ENCODE results near the gene IWS1. TPM values are rescaled to one million over a fixed set of nuclear protein-coding genes. Genes with fewer than 3 reads are reported as not detected.

Gene IWS1
- total RNA-seq, 1 donor from 2014 or later: 39.8 TPM

DNA sequence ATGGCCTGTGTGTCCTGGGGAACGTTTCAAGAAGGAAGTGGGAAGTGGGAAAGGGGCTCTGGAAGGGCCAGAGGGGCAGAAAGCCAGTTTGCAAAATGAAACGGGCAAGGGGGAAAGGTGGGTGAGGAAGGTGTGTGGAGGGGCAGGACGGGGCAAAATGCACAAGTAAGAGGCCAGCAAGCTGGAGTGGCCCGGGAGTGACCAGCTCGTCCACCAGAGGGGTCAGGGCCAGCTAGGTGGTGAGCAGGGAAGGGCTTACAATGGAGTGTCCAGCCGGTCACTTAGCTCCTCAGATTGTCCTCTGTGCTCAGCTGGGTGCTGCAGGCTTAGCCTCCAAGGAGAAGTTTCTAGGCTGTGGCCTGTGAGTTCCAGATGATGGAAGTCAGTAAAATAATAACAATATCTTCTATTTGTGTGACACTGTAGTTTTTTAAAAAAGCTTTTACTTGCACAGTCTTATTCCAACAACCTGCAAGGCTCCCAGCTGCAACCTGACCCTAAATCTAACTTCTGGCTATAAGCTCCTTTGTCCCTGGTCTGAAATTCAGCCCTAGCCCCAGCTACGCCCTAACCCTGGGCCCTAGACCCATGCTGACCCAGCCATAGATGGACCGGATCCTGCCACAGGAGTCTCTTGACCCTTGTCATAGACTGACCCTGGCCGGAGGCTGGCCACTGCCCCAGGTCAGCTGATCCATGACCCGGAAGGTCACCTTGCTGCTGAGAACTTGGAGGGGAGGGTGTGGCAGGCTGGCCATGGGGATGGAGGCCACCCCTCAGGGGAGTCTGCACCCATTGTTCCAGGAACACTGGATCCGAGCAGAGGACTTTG is 38.4 kb upstream of the IWS1 start:
- H3K27me3 Mint-ChIP-seq (ENCODE audit: unreplicated experiment): peaks cover 4% of the 10 kb centered on the region
- TF ChIP-seq, protein P1, sequence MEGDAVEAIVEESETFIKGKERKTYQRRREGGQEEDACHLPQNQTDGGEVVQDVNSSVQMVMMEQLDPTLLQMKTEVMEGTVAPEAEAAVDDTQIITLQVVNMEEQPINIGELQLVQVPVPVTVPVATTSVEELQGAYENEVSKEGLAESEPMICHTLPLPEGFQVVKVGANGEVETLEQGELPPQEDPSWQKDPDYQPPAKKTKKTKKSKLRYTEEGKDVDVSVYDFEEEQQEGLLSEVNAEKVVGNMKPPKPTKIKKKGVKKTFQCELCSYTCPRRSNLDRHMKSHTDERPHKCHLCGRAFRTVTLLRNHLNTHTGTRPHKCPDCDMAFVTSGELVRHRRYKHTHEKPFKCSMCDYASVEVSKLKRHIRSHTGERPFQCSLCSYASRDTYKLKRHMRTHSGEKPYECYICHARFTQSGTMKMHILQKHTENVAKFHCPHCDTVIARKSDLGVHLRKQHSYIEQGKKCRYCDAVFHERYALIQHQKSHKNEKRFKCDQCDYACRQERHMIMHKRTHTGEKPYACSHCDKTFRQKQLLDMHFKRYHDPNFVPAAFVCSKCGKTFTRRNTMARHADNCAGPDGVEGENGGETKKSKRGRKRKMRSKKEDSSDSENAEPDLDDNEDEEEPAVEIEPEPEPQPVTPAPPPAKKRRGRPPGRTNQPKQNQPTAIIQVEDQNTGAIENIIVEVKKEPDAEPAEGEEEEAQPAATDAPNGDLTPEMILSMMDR (IDR thresholded peaks at IDR 0.05): no peak
- H3K36me3 Mint-ChIP-seq (ENCODE audit: unreplicated experiment): peaks cover 2% of the 10 kb centered on the region
- DNase-seq (ENCODE audit: extremely low spot score, unreplicated experiment): peak; percentile 81
- no peak overlapping the region for H3K4me3 Mint-ChIP-seq (ENCODE audit: unreplicated experiment)
- peaks cover 10% of the 10 kb centered on the region for H3K4me1 Mint-ChIP-seq (ENCODE audit: unreplicated experiment)
- no peaks in the 10 kb centered on the region for H3K9me3 Mint-ChIP-seq (ENCODE audit: unreplicated experiment)
- H3K27ac Mint-ChIP-seq (ENCODE audit: unreplicated experiment): no peak overlapping the region

DNA sequence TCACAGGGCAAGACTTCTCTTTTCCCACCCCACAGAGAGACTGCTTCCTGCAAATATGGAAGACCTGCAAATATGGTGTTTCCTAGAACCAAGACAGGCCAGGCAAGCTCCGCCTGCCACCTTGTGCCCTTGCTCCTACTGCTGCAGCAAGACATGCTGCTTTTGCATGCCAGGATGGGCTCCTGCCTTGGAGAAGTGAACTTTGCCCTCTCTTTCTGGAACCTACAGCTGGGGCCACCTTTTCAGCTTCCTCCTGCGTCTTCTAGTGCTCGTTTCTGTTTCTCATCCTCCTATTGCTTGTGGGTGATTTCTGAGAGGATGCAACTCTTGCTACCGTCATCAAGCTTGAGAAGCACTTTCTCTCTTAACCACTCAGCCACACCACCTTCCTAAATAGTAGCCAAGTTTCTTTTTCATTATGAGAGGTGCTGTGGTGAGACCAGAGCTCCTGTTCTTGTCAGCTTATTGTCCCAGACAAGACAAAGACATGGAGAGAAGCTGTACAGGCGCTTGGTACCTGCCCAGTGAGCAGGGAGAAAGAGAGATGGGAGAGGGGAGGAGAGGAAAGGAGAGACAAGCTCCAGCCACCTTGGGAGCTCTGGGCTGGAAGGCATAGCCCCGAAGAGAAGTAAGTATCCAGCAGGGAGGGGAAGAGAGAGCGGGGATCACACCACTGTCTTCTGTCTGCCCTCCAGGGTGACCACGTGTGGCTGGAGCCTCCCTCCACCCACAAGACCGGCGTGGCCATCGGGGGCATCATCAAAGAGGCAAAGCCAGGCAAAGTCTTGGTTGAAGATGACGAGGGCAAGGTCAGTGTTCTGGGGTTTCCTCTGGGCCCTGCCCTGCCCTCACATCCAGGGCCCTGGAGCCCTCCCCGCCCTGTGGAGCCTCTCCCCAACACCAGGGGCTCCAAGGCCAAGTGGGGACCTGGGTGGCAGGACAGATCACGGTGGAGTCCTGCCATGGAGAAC is 37.5 kb upstream of the IWS1 start:
- peaks cover 4% of the 10 kb centered on the region for H3K4me1 Mint-ChIP-seq (ENCODE audit: unreplicated experiment)
- peak; percentile 75 for DNase-seq (ENCODE audit: extremely low spot score, unreplicated experiment)
- no peaks in the 10 kb centered on the region for H3K9me3 Mint-ChIP-seq (ENCODE audit: unreplicated experiment)
- H3K4me3 Mint-ChIP-seq (ENCODE audit: unreplicated experiment): no peak overlapping the region
- TF ChIP-seq, protein P1 (IDR thresholded peaks at IDR 0.05): no peak
- H3K27me3 Mint-ChIP-seq (ENCODE audit: unreplicated experiment): peaks cover 8% of the 10 kb centered on the region
- no peak overlapping the region for H3K27ac Mint-ChIP-seq (ENCODE audit: unreplicated experiment)
- H3K36me3 Mint-ChIP-seq (ENCODE audit: unreplicated experiment): peaks cover 2% of the 10 kb centered on the region

DNA sequence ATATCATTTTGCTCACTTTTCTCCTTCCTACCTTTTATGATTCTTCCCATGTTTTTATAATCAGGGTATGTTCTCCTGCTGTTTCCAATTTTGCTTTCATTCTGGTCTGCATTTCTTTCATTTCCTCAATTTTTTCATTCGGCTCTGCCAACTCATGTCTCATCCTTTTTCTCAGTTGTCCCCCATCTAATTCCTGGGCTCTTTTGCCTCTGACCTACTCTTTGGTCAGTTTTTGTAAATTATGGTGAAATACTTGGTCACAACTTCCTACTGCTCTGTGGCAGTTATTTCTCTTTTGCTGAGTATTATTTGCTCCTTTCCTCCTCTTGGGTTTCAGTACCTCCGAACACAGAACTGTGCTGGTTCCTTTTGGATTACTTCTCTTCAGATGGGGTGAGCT is 36.6 kb upstream of the IWS1 start:
- TF ChIP-seq, protein P1 (IDR thresholded peaks at IDR 0.05): no peak
- no peak overlapping the region for H3K27ac Mint-ChIP-seq (ENCODE audit: unreplicated experiment)
- no peaks in the 10 kb centered on the region for H3K9me3 Mint-ChIP-seq (ENCODE audit: unreplicated experiment)
- peaks cover 11% of the 10 kb centered on the region for H3K27me3 Mint-ChIP-seq (ENCODE audit: unreplicated experiment)
- no peak overlapping the region for H3K4me3 Mint-ChIP-seq (ENCODE audit: unreplicated experiment)
- DNase-seq (ENCODE audit: extremely low spot score, unreplicated experiment): no peak
- H3K36me3 Mint-ChIP-seq (ENCODE audit: unreplicated experiment): peaks cover 2% of the 10 kb centered on the region
- peaks cover 4% of the 10 kb centered on the region for H3K4me1 Mint-ChIP-seq (ENCODE audit: unreplicated experiment)

- peak; percentile 49 for DNase-seq (ENCODE audit: extremely low spot score, unreplicated experiment)
Measured at GRCh38 chr2:127561371-127561770, 35.1 kb upstream of the IWS1 start.

More at GRCh38 chr2:127561371-127561770, 35.1 kb upstream of the IWS1 start:
- Mint-ChIP-seq H3K4me1 (ENCODE audit: unreplicated experiment) (peaks cover 4% of the 10 kb centered on the region), H3K4me3 (ENCODE audit: unreplicated experiment) (no peak overlapping the region), H3K9me3 (ENCODE audit: unreplicated experiment) (peaks cover 9% of the 10 kb centered on the region), H3K27ac (ENCODE audit: unreplicated experiment) (no peak overlapping the region), H3K36me3 (ENCODE audit: unreplicated experiment) (peaks cover 2% of the 10 kb centered on the region), H3K27me3 (ENCODE audit: unreplicated experiment) (peaks cover 27% of the 10 kb centered on the region)
- TF ChIP-seq, protein P1 (IDR thresholded peaks at IDR 0.05): no peak

Measured in osteocyte (in vitro differentiated cells).